GM19467 (cell line): ENCODE data around the gene CFAP299.
A peak's percentile ranks its signal among the peaks of the same experiment; 100 is the strongest.

ENCODE experiments used
- ATAC-seq: cut with Tn5 transposase; IDR thresholded peaks from one replicate; pipeline ENCODE4 v1.9.1; 2021; ENCODE audit warnings: mild to moderate bottlenecking, moderate library complexity; ENCODE audit not compliant: unreplicated experiment

CFAP299 gene

GRCh38 chr4:80999943-81000342 is 664.4 kb downstream of the CFAP299 start:
- no peak for ATAC-seq

- peak; percentile 100 for ATAC-seq
Observed at GRCh38 chr4:81003597-81004111, 668.1 kb downstream of the CFAP299 start.

- ATAC-seq: no peak
Observed at GRCh38 chr4:81007417-81007816, 671.9 kb downstream of the CFAP299 start.
